DMS53 (cell line): ENCODE results near the gene XPA.
"Not testable (repeated sequence)": the region's sequence is repeated elsewhere in the genome, so short reads cannot be mapped to it uniquely, and the experiment has no call there.

Experiments
- DNase-seq: peaks from one replicate; lab custom pipeline; 2025; lab: John Stamatoyannopoulos, UW

Gene XPA

DNA sequence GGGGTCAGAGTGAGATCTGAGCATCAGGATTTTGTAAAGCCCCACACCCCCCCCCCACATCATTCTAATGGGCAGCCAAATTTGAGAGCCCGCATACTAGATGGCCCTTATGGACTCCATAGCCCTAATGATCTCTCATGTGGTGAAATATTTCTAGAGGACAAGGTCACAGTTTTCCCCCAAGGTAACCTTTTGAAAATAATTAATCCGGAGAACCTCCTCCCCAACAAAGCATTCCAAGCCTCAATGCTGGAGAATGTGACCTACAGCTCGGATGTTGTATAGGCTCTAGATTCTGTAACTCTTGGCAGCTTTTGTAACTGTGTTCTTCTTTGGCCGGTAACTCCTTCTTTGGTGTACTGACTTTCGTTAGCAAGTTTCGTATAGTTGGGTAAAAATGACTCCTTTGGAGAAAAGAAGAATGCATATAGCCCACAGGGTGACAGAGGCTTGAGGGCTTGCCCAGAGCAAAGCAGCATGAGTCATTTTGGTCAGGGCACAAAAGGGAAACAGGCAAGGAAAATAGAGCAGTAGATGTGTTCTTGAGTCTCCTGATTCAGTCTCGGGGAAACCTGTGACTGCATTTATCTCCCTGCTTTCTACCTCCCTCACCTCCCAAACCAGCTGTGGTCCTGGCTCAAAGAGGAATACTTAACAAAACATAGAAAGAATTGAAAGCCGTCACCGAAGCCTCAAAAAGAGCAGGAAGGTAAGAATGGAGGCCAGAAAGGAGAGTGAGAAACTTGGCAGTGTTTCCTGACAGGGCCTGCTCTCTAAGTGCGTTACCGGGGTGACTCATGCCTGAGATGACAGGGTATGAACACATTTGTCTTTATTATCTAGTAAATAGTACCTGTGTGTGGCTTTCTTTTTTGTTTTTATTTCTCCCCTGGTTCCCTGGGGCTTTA lies 6.6 kb upstream of the XPA start:
- DNase-seq: peak; percentile 66

DNA sequence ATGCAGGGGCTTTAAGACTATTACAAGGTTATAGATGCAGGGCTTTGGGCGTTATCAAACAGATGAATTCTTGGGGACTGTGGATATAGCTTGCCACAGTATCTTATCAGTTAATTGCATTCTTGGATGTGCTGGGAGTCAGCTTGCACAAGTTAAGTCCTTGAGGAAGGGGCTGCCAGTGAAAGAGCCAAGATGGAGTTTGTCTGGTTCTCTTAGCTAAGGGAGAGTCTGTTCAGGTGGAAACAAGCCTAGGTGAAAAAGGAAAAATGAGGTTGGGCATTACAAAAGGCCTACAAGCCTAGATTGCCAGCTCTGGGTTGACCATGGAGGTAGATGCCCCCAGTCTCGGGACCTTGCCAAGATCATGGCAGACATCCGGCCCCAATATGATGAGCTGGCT lies 2.7 kb upstream of the XPA start:
- DNase-seq: not testable (repeated sequence)

DNA sequence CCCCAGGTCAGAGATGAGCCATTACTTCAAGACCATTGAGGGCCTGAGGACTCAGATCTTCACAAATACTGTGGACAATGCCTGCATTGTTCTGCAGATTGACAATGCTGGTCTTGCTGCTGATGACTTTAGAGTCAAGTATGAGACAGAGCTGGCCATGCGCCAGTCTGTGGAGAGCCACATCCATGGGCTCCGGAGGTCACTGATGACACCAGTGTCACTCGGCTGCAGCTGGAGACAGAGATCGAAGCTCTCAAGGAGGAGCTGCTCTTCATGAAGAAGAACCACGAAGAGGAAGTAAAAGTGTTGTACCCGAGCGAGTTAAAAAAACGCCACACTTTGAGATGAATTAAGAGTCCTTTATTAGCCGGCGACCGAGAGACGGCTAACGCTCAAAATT lies 2.1 kb upstream of the XPA start:
- not testable (repeated sequence) for DNase-seq

DNA sequence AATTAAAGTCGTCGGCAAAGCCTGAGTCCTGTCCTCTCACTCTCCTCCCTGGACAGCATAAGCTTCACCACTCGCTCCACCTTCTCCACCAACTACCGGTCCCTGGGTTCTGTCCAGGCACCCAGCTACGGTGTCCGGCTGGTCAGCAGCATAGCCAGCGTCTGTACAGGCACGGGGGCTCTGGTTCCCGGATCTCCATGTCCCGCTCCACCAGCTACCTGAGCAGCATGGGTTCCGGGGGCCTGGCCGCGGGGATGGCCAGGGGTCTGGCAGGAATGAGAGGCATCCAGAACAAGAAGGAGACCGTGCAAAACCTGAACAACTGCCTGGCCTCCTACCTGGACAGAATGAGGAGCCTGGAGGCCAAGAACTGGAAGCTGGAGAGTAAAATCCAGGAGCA lies 1.7 kb upstream of the XPA start:
- no peak for DNase-seq

DNA sequence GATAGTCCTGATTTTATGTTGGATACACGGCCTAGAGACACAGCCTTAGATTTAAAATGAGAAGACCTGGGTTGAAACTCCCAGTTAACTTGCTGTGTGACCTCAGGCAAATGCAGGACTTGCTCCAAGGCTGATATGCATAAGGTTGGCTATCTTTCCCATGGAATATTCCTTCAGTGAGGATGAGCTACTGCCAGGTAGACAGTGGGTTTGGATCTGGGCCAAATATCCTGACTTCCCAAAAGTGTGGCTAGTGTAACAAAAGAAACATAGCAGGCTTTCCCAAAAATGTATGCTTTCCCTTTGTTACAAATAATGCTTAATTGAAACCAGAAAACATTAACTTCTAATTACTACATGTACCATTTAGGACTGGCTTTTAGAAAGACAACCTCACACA lies 697 bp upstream of the XPA start:
- no peak for DNase-seq

DNA sequence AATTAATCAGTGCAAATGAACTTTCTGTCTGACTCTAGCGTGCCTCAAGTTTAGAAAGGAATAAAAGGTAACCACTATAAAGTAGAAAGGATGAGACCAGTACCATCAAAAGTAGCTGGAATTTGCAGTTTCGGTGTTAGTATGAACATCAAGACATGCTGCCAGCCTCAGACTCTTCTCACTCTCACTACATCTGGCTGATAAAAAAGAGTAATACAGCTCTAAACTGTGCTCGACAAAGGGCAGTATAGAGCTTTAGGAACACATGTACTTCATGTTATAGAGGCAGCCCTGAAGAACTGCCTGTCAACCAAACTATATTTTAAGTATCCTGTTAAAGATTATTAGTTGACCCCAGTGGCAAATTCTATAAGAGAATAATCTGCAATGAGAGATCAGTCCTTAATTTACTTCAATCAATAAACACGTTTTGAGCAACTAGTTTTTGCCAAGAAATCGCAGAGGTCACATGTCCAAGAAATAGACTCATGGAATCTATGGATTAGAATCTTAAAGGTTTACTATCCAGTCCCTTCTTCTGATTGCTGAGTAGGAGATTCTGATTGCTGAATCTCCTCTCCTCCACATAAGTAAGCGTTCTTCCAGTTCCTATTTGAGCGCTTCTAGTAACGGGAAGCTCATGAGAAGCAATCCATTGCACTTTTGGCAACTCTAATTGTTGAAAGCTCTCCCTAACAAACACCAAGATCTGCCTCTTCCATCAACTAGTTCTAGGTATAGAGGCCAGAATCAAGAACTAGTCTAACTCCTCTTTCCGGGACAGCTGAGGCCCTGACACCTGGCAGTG lies 941 bp downstream of the XPA start:
- peak; percentile 45 for DNase-seq

DNA sequence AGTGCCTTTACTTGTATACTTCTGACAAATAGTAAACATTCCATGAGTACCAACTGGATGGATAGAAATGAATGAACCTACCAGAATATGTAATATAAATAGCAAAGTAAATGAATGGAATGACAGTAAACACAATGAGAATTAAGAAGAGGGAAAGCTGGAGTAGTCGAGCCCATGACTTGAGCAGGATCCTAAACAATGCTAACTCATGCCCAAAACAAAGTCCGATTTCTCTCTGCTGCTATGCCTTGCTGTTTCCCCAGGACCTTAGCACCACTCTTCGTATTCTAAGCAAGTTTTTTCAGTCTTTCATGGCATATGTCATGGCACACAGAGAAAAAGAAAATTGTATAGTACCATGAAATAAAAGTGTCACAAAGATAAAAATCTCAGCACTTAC lies 1.8 kb downstream of the XPA start:
- no peak for DNase-seq

DNA sequence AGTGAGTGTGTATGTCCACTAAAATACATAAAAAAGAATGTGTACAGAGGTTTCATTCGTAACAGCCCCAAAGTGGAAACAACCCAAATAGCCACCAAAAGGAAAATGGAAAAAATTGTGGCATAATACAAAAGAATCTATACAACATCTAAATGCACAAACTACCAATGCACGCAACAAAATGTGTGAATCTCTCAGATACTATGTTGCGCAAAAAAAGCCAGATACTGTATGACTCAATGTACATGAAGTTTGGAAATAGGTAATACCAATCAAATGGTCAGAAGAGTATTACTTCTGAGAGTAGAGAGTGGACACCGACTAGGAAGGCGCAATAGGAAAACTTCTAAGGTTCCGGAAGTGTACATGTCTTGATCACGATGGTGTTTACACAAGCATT lies 2.4 kb downstream of the XPA start:
- DNase-seq: no peak

DNA sequence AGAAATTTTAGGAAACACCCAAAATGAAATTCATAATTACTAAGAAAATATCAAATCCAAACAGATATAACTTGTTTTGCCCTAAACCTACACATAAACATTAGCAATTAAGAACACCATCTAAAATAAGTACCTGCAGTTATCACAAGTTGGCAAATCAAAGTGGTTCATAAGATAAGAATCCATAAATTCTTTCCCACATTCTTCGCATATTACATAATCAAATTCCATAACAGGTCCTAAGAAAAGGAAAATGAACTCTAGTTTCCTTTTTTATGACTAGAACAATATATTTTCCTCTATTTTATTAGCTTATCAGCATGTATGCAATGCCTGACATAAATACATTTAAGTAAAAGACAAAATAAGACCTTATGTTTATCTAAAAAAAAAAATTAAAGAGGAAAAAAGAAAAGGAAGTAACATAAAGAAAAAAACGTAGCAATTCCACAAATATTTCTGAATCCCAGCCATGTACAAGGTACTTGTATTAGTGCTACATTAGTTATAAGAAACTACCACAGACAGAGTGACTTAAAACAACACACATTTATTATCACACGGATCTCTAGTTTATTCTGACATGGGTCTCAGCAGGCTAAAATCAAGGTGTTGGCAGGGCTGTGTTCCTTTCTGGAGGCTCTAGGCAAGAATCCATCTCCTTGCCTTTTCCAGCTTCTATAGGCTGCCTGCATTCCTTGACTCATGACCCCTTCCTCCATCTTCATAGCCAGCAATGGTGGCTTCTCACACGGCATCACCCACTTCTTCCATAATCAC lies 7.5 kb downstream of the XPA start:
- DNase-seq: no peak

DNA sequence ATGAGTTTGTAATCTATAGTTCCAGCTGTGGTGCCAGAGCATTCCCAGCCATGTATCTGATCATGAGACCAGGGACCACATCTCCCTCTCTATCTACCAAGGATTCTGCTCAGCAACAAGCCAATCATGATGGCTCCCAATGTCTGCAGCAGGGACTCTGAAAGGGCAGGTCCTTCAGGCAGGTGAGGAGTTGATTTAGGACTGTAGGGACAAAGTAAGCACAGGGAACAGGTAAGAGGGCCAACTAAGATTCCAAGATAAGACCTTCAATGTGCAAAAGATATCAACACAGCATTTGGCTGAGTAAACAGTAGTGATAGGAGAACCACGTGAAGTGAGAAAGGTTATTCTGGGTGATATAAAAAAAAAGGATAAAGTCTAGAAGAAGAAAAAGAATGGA lies 8.5 kb downstream of the XPA start:
- DNase-seq: no peak

DNA sequence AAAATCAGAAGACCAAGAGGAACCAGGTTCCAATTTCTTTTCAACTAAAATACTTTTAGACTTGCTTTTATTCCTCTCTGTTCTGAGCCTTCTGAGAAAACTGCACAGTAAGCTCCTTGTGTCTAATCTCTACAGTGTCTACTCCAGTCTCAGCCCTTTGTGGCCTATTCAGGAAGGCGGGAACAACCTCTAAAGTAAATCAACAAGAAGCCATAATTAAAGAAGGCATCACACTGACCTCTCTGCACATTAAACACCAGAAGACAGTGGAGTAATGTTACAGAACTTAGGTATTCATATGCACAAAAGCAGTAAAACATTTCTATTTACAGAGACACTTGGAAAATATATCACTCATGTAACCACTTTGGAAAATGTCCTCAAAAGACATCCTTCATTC lies 14.9 kb downstream of the XPA start:
- no peak for DNase-seq

DNA sequence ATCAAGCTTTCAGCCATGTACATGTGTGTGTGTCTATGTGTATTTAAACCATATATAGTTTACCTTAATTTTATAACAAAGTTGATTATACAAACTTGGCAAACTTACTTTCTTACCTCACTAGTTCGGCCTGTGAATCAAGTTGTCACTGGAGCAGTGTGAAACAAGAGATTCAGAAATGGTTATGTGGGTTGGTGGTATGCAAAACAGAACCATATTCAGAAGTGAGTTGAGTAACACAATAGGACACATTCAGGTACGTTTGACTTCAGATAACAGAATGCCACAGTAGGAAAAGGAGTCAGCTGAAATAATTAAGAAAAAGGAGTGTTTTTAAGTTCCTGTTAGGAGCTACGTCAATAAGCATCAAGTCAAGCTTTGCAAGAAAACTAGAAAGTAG lies 21.5 kb downstream of the XPA start:
- DNase-seq: no peak

DNA sequence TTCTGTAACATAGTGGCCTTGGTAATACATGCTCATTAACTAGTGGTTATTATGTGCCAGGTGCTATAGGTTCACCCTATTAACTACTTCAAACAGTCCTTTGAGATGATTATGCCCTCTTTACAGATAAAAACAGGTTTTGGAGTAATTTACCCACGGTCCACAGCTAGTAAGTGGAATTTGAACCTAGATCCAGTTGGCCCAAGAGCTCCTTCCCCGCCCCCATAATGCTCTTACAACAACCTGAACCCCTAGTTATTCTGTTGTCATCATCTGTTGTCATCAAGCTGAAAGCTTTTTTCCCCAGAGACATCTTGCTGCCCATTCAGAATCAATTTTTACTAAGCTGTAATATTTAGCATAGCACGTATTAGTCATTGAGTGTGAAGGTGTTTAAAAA lies 23.2 kb downstream of the XPA start:
- no peak for DNase-seq

DNA sequence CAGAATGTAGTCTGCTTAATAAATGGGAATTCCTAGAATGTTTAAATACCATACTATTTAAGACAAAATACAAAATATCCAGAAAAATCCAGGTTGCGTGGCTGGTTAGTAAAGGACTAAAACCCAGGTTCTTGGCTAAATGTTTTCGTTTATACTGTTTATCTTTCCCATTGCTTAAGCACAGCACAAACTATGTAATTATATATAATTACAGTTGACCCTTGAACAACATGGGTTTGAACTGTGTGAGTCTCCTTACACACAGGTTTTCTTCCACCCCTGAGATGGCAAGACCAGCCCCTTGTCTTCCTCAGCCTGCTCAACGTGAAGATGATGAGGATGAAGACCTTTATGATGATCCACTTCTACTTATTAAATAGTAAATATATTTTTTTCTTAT lies 24.7 kb downstream of the XPA start:
- no peak for DNase-seq

DNA sequence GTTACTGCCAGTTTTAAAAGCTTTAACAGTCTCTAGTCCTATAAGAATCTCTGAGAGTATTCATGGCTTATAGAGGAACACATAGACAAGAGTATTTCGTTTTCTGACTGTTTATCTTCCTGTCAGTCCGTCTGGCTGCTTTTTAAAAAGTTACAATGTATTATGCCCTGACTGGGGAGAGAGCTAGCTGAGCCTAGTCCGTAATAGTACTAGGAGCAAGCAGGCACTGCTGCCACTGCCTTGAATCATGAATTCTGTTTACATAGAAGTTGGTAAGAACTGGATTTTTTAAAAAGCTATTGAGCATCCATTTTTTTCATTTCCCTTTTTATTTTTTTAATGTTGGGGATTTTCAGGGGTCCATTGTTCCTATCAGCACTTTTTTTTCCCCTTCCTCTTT lies 26.6 kb downstream of the XPA start:
- no peak for DNase-seq

DNA sequence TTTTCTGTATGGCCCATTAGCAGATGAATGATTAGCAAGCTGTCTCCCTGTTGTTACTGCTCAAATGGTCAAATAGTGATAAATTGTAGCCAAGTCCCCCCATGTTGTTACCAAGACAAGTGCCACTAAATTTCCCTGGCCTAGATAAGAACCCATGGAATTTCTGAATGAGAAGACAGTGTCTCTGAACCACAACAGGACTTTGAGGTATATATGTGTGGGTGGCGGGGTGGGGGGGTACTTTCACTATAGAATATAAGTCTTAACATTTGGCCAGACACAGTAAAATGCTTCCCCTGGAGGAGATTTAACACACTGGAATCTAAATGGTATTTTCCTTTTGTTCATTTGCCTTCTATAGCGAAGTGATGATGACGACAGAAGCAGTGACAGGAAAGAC lies 28.7 kb downstream of the XPA start:
- no peak for DNase-seq

DNA sequence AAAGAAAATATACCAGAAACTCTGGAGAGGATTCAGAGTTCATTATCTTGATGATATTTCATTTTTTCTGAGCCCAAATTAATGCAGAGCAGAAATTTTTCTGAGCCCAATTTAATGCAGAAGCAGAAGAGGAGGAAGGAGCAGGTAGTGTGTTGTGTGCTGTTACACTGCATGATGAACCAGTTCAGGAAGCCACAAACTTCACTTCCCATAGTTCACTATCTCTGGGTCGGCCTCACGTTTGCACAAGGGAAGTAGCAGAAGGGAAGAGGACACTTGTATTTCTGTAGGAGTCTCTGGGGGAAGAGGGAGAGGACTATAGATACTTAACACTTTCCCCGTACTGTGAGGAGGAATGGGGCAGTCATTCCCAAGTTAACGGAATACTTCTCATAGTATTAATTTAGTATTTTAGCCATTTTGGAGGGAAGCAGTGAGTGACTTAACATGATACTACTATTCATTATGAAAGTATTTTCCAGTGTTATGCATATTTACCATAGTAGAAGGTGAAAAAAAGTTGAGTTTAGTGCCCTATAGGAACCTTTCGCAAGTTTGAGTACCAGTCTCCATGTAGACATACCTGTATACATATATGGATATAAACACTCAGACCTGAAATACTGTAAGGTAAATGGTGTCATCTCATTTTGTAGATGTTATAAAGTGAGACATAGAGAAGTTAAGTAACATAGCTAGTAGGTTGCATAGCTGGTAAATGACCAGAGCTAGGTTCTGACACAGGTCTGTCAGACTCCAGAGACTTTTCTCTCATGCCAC lies 30.0 kb downstream of the XPA start:
- DNase-seq: no peak

DNA sequence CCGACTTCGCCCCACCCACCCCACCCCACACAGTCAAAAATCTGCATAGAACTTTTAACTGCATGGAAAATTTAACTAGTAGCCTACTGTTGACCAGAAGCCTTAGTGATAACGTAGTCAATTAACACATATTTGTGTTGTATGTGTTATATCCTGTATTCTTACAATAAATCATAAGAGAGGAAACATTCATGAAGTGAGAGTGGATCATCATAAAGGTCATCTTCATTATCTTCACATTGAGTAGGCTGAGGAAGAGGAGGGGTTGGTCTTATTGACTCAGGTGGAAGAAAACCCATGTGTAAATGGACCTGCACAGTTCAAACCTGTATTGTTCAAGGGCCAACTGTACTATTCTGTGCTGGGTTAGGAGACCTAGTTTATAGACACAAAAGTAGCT lies 31.4 kb downstream of the XPA start:
- no peak for DNase-seq

DNA sequence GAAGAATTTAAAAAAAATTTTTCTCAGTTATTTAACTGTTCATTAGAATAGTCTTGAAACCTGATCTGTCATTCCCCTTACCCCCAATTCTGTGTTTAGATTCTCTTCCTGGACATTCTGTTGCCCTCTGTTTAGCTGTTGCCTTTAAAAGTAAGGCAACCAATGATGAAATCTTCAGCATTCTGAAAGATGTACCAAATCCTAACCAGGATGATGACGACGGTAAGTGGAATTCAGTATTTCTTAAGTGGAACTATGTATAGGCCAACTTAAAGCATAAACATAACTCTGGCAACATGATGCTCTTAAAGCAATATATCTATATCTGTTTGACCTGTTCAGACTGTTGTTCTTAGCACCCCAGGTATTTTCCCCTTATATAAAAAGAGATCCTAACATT lies 36.3 kb downstream of the XPA start:
- no peak for DNase-seq

DNA sequence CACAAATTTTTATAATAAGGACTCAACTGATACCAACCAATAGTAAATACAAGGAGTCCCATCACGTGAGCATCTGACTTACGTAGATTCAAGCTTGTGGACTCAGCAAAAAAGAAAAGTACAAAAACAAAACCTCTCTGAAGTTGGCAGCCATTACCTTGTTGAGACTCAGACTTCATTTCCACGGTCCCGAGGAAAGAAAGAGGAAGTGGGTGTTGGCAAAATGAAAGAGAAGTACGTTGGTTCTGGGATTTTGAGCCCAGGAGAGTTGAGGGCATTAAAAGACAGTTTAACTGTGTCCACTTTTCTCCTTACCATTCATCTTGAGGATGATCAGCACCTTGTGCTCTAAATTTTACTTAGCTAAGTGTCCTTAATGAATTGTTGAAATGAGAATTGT lies 36.8 kb downstream of the XPA start:
- no peak for DNase-seq

DNA sequence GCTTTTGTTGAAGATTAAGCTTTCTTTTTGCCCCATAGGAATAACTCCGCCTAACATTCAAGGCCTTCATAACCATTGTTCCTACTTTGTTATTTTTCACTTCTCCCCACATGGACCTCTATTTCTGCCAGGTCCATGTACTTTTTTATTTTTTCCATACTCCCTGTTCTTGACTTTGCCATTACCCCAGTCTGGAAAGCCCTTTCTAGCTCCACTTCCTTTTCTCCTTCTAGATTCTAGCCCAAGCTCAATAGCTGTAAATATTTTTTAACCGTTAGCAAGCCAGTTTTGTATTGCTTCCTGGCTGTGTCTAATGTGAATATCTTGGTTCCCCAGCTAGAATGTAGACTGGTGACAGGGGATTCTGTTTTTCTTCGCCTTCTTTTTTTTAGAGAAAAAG lies 37.4 kb downstream of the XPA start:
- DNase-seq: no peak

DNA sequence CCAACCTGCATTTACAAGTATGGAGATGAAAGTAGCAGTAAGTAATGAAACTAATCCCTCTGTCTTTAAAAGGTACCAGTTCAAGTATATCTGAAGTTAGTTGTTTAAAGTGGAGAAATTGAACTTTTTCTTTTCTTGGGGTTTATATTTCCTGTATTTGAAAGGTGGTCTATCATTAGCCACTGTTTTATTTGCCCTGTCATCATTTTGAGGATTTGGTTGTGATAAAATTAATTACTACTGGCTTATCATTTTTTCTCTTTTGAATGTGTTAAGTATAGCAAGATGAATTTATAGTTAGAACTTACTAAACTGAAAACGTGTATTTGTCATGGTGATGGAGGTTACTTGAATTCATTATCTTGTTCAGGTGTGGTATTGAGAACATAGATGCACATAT lies 38.4 kb downstream of the XPA start:
- no peak for DNase-seq
